DMS153 treated with DMSO at 0.1 percent for 48 hours (cell line): ENCODE results near the gene NCOA1.
"Not testable (repeated sequence)": the region's sequence is repeated elsewhere in the genome, so short reads cannot be mapped to it uniquely, and the experiment has no call there.

Experiments
- DNase-seq: peaks from one replicate; lab custom pipeline; 2025; ENCODE audit not compliant: unreplicated experiment; lab: John Stamatoyannopoulos, UW

NCOA1 gene

GRCh38 chr2:24474053-24474452 is 17.0 kb upstream of the NCOA1 start:
- DNase-seq = no peak

GRCh38 chr2:24477229-24477628 is 13.8 kb upstream of the NCOA1 start:
- DNase-seq = no peak

- no peak for DNase-seq
Observed at GRCh38 chr2:24478243-24478642, 12.8 kb upstream of the NCOA1 start.

GRCh38 chr2:24480245-24480644 is 10.8 kb upstream of the NCOA1 start:
- no peak for DNase-seq

- DNase-seq = no peak
Observed at GRCh38 chr2:24482251-24482971, 8.6 kb upstream of the NCOA1 start.

GRCh38 chr2:24482972-24483300 is 8.1 kb upstream of the NCOA1 start:
- no peak for DNase-seq

- not testable (repeated sequence) for DNase-seq
Observed at GRCh38 chr2:24484677-24485076, 6.4 kb upstream of the NCOA1 start.

- DNase-seq = no peak
Observed at GRCh38 chr2:24485197-24485596, 5.9 kb upstream of the NCOA1 start.

- no peak for DNase-seq
Observed at GRCh38 chr2:24486636-24487205, 4.3 kb upstream of the NCOA1 start.

GRCh38 chr2:24489465-24490180 is 1.4 kb upstream of the NCOA1 start:
- no peak for DNase-seq

GRCh38 chr2:24490181-24490689 is 819 bp upstream of the NCOA1 start:
- peak; percentile 13 for DNase-seq

GRCh38 chr2:24491542-24492420 is 727 bp downstream of the NCOA1 start:
- DNase-seq = no peak

GRCh38 chr2:24492421-24493279 is 1.6 kb downstream of the NCOA1 start:
- DNase-seq = no peak

- no peak for DNase-seq
Observed at GRCh38 chr2:24493713-24494112, 2.7 kb downstream of the NCOA1 start.

- DNase-seq = no peak
Observed at GRCh38 chr2:24494410-24494809, 3.4 kb downstream of the NCOA1 start.

- DNase-seq = no peak
Observed at GRCh38 chr2:24495451-24495850, 4.4 kb downstream of the NCOA1 start.

- no peak for DNase-seq
Observed at GRCh38 chr2:24496959-24497358, 5.9 kb downstream of the NCOA1 start.

- no peak for DNase-seq
Observed at GRCh38 chr2:24497685-24498084, 6.6 kb downstream of the NCOA1 start.

- no peak for DNase-seq
Observed at GRCh38 chr2:24498121-24498520, 7.1 kb downstream of the NCOA1 start.

GRCh38 chr2:24501813-24502212 is 10.8 kb downstream of the NCOA1 start:
- no peak for DNase-seq
